Retinal pigment epithelial cell (primary cell): ENCODE data around the gene LDLRAD3.

Experiments used
- DNase-seq: peaks from one replicate; pipeline ENCODE4 v3.0.0-alpha.2; 2010; ENCODE audit warnings: low read depth
- H3K4me3 ChIP-seq: 2 replicates; pipeline ENCODE4 v1.5.1; 2011; ENCODE audit warnings: mild to moderate bottlenecking, low read length, control low read depth, moderate library complexity
- TF ChIP-seq, protein P1 (sequence below): conservative IDR thresholded peaks from 2 replicates; pipeline ENCODE4 v1.5.1; 2011; ENCODE audit warnings: low read depth, low read length, control low read depth, inconsistent platforms

LDLRAD3 gene

DNA sequence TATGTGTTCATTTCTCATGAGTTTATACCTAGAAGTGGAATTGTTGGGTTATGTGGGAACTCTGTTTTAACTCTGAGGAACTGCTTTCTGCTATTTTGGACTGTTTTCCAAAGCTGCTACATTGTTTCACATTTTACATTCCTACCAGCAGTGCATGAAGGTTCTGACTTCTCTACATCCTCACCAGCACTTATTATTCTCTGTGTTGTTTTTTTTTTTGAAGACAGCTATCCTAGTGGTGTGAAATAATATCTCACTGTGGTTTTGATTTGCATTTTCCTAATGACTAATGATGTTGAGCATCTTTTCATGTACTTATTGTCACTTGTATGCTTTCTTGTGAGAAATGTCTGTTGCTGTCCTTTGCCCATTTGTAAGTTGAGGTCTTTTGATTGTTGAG lies 175.4 kb downstream of the LDLRAD3 start:
- H3K4me3 ChIP-seq = no peak overlapping the region
- no peak for DNase-seq
- TF ChIP-seq, protein P1, sequence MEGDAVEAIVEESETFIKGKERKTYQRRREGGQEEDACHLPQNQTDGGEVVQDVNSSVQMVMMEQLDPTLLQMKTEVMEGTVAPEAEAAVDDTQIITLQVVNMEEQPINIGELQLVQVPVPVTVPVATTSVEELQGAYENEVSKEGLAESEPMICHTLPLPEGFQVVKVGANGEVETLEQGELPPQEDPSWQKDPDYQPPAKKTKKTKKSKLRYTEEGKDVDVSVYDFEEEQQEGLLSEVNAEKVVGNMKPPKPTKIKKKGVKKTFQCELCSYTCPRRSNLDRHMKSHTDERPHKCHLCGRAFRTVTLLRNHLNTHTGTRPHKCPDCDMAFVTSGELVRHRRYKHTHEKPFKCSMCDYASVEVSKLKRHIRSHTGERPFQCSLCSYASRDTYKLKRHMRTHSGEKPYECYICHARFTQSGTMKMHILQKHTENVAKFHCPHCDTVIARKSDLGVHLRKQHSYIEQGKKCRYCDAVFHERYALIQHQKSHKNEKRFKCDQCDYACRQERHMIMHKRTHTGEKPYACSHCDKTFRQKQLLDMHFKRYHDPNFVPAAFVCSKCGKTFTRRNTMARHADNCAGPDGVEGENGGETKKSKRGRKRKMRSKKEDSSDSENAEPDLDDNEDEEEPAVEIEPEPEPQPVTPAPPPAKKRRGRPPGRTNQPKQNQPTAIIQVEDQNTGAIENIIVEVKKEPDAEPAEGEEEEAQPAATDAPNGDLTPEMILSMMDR = no peak

DNA sequence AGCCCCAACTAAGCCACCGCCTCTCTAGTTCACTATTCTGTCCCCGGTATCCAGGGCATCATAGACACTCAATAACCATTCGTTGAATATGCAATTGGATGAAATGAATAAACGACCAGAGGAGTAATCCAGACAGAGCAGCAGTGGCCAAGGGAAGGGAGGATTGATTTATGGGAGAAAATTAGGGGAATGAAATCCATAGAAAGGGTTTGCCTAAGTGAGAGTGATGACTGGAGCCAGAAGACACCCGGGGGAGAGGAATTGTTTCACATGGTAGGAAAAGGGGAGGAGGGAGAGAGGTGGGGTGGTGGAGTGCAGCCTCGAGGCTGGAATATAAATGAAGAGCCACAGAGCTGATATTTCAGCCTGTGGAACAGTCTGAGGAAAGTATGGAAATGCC lies 177.2 kb downstream of the LDLRAD3 start:
- DNase-seq = no peak
- TF ChIP-seq, protein P1 = no peak

DNA sequence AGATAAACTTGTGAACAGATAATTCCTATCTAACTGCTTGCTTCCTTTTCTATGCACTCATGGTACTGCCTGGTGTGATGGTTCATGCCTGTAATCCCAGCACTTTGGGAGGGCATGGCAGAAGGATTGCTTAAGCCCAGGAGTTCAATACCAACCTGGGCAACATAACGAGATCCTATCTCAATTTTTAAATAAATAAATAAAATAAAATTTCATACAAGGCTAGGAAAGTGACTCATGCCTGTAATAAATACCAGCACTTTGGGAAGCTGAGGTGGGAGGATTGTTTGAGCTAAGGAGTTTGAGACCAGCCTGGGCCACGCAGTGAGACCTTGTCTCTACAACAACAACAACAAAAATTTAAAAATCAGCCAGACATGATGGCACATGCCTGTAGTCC lies 178.8 kb downstream of the LDLRAD3 start:
- DNase-seq = no peak
- TF ChIP-seq, protein P1 = no peak
- H3K4me3 ChIP-seq = no peak overlapping the region

More for the DNA sequence above, 177.2 kb downstream of the LDLRAD3 start:
- H3K4me3 ChIP-seq = no peak overlapping the region

DNA sequence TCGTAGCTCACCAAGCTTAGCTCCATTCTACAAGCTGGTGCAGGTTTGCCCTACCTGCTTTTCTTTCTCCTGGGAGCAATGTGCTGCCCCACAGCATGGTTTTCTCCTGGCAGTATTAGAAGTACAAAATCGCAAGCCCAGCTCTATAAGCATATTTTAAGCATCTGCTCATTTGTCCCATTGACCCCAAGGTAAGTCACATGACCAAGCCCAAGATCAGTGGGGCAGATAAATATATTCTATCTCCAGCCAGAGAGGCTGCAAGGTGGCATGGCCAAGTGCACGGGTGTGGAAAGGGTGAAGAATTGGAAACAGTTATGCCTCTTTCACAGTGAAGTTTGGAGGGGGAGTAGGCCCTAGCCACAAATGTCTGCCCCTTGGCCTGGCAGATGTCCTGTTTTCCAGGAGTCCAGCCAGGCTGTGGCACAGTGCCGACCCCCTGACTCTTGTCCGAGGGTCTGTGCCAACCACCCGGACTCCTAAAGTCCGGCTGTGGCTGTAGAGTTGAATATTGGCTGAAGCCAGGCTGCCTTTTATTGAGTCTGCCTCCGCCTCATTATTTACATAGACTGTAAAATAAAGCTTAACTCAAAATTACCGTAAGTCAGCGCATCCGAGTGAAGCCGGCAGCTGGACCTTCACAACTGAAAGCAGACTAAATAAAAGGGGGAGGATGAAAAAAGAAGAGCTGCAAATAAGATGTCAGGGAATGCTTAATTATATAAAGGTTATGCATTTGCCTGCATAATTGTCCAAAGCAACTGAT lies 179.7 kb downstream of the LDLRAD3 start:
- TF ChIP-seq, protein P1 = no peak
- no peak overlapping the region for H3K4me3 ChIP-seq
- no peak for DNase-seq

DNA sequence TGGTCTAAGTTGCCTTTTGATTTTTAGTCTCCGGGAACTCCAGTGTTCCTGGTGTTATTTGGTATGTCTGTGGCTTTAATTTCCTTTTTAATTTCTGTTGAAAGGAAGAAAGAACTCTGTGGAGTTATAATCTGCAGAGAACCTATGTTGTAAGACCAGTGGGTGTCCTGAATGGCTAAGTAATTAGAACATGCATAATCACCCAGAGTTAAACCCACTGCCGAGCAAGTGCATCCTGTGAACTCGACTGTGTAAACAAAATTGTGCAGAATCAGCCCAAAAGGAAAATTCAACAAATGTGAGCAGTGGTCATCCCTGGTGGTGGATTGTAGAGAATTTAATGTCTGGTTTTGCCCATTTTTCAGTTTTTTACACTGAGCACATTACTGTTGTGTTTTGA lies 182.8 kb downstream of the LDLRAD3 start:
- DNase-seq = no peak
- H3K4me3 ChIP-seq = no peak overlapping the region
- TF ChIP-seq, protein P1 = no peak

DNA sequence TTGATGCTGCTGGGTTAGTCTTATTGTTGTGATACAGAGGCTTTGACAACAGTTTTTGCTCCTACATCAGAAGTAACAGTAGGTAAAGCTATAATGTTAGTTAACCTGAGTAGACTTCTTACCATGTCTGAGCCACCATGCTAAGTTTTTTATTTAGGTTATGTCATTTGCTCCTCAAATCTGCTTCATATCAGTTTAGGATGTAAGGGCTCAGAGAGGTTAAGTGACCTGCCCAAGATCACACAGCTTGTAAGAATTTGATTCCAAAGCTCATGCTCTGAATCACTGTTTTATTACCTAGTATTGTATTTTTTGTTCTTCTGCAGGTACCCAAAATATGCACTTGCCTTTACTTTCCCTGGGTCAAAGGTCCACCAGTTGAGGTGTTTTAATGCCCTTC lies 183.7 kb downstream of the LDLRAD3 start:
- DNase-seq = no peak
- no peak overlapping the region for H3K4me3 ChIP-seq
- TF ChIP-seq, protein P1 = no peak

DNA sequence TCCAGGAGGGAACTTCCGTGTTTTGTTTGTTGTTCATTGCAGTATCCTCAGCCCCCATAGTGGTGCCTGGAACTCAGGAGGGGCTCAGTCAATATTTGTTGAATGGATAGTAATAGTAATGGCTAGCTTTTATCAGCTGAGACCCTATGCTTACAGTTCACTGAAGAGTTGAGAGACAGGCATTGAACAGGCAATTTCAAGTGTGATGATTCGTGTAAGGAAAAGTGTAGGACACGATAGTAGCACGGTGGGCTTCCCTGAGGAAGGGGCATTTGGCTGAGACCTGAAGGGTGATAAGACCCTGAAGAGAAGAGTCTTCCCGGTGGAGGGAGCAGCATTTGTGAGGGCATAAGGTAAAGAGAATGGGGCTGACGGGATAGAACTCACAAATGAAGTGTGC lies 186.1 kb downstream of the LDLRAD3 start:
- TF ChIP-seq, protein P1 = no peak
- no peak for DNase-seq
- H3K4me3 ChIP-seq = no peak overlapping the region
